Adrenal gland (tissue), 12 donors: ENCODE results near the gene CEP72. TPM values are rescaled to one million over a fixed set of nuclear protein-coding genes. Genes with fewer than 3 reads are reported as not detected.
"Not testable (repeated sequence)": the region's sequence is repeated elsewhere in the genome, so short reads cannot be mapped to it uniquely, and the experiment has no call there.

Source experiments
- DNase-seq, 7 donors: peaks; one replicate each; pipeline ENCODE4 v3.0.0-alpha.2; 2019 to 2020
- H3K27ac ChIP-seq, 5 donors: fragments of 200-600 bp; sonication (generic) in 4 of 5; 1 replicate in 3 of 5; 2 replicates in 2 of 5; pipeline versions ENCODE4 v1.5.1 to v1.8.0; 2016 to 2020; ENCODE audit warnings: mild to moderate bottlenecking in 1 of 5
- H3K27me3 ChIP-seq: fragments of 200-600 bp; 2 replicates; pipeline ENCODE4 v1.8.0; 2021
- H3K36me3 ChIP-seq, 2 donors: fragments of 200-600 bp; replicated peaks in 1 of 2; 1 replicate in 1 of 2; 2 replicates in 1 of 2; pipeline versions ENCODE4 v1.5.1 to v1.8.0; 2018 to 2022
- H3K4me1 ChIP-seq, 2 donors: fragments of 200-600 bp; replicated peaks in 1 of 2; 1 replicate in 1 of 2; 2 replicates in 1 of 2; pipeline versions ENCODE4 v1.5.1 to v1.8.0; 2018 to 2021
- H3K4me3 ChIP-seq, 4 donors: fragments of 200-600 bp; sonication (generic) in 3 of 4; one replicate each; pipeline ENCODE4 v1.5.1; 2016 to 2018
- H3K9me3 ChIP-seq, 3 donors: fragments of 200-600 bp; sonication (generic) in 1 of 3; replicated peaks in 1 of 3; 1 replicate in 2 of 3; 2 replicates in 1 of 3; pipeline versions ENCODE4 v1.5.1 to v1.8.0; 2016 to 2021
- POLR2A ChIP-seq, 2 donors: fragments of 450-650 bp; IDR thresholded peaks; one replicate each; pipeline ENCODE4 v1.6.1; 2017; ENCODE audit warnings: antibody characterized with exemption in 2 of 2, mild to moderate bottlenecking in 2 of 2, moderate library complexity in 1 of 2
- WGBS, 4 donors: extraction: QIAGEN DNeasy Blood & Tissue Kit in 2 of 4; methylation state at CpG; one replicate each; pipeline versions ENCODE4 v1.1.5 to v1.1.7; 2013 to 2017; 5-methylcytosine and 5-hydroxymethylcytosine counted together
- intact Hi-C, 2 donors: fragments of 100-400 bp; cut with DNase I; formaldehyde crosslinking; loops; one replicate each; pipeline versions ENCODE4 v1.14.1 to v1.15.0; 2022 to 2023
- polyA plus RNA-seq, 3 donors: library from polyadenylated mRNA; stranded (reverse); fragments of 200-250 nt in 2 of 3; fragments of 350-450 nt in 1 of 3; fragmentation: Illumina TruSeq in 1 of 3; extraction: RNeasy Lipid Tissue Mini Kit (QIAGEN cat#74804) in 1 of 3; gene quantifications; one replicate each; pipeline ENCODE4 v1.2.3, GENCODE V29; 2013 to 2014
- total RNA-seq, 9 donors: library from RNA; depleted of rRNA in 4 of 9; stranded (reverse); fragments of >200 nt in 4 of 9; fragments of 120-200 nt in 1 of 9; fragmentation: NEBNext Ultra II Directional in 1 of 9; extraction: Animal tissue kit (Norgen Biotek cat#: 25700) in 1 of 9; gene quantifications; one replicate each; pipeline versions ENCODE4 v1.1.0 to v1.2.4, GENCODE V29; 2013 to 2023
- TF ChIP-seq, protein P1 (sequence below), 6 experiments: fragments of 450-650 bp in 4 of 6; fragments of 200-600 bp in 2 of 6; sonication (generic) in 1 of 6; IDR thresholded peaks; 1 replicate in 5 of 6; 2 replicates in 1 of 6; pipeline versions ENCODE4 v1.5.1 to v1.8.0; 2016 to 2021; ENCODE audit warnings: antibody characterized with exemption in 6 of 6, mild to moderate bottlenecking in 2 of 6, moderate library complexity in 1 of 6
- donor health status: healthy with polysubstance abuse.
- donor health status: Bipolar disorder and iron deficiency.
- donor health status: DM: yes; HTN: yes; CAD: no.
- donor health status: DM: no; HTN: no; CAD: no.
- donor health status: DM: no; HTN: no; CAD: no.
- donor health status: DM: yes; HTN: yes; CAD: no.

CEP72 gene
- total and polyA plus RNA-seq, 12 donors, result 0.36 to 7.8 (median 2.5) TPM

DNA sequence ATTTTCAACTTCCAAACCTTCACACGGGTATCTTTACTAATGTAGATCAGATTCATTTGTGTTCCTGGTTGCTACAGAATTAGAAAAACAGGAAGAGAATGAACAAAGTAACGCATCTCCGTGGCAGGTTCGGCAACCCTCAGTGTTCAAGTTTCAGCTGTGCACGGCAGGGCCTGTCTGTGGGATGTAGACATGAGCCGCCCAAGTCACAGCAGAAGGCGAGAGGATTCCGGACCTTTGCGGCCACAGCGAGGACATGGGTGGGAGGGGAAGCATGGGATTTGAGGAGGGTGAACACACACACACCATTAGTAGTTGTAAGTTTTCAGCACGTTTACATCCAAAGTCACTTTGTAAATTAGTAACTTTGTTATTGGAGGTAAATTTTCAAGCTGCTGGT is 31.7 kb upstream of the CEP72 start:
- TF ChIP-seq, protein P1, sequence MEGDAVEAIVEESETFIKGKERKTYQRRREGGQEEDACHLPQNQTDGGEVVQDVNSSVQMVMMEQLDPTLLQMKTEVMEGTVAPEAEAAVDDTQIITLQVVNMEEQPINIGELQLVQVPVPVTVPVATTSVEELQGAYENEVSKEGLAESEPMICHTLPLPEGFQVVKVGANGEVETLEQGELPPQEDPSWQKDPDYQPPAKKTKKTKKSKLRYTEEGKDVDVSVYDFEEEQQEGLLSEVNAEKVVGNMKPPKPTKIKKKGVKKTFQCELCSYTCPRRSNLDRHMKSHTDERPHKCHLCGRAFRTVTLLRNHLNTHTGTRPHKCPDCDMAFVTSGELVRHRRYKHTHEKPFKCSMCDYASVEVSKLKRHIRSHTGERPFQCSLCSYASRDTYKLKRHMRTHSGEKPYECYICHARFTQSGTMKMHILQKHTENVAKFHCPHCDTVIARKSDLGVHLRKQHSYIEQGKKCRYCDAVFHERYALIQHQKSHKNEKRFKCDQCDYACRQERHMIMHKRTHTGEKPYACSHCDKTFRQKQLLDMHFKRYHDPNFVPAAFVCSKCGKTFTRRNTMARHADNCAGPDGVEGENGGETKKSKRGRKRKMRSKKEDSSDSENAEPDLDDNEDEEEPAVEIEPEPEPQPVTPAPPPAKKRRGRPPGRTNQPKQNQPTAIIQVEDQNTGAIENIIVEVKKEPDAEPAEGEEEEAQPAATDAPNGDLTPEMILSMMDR (IDR thresholded peaks at IDR 0.05), result no peak
- TF ChIP-seq POLR2A (IDR thresholded peaks at IDR 0.05), result no peak
- Histone ChIP-seq H3K4me3 (no peak overlapping the region), H3K36me3 (no peaks in the 10 kb centered on the region), H3K9me3 (no peaks in the 10 kb centered on the region), H3K4me1 (no peaks in the 10 kb centered on the region), H3K27ac (no peak overlapping the region), H3K27me3 (no peaks in the 10 kb centered on the region)
- DNase-seq, result no peak
- 55 to 64% (median 60%) methylated on average over 11 of the region's 11 CpGs for WGBS, 4 donors
- intact Hi-C loops, result no loop called here

DNA sequence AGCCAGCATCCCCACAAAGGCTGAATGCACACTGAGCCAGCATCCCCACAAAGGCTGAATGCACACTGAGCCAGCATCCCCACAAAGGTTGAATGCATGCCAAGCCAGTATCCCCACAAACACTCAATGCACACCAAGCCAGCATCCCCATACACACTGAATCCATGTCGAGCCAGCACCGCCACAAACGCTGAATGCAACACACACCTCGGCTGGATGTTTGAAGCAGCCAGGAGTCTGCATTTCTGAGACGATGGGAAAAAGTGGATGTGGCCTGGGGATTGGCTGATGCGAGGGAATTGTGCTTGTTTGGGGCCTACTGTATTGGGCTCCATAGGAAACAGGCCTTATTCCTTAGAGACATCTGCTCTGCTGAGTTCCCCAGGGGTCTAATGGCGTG is 30.9 kb upstream of the CEP72 start:
- Histone ChIP-seq H3K4me1 (no peaks in the 10 kb centered on the region), H3K27me3 (no peaks in the 10 kb centered on the region), H3K36me3 (no peaks in the 10 kb centered on the region), H3K9me3 (no peaks in the 10 kb centered on the region), H3K27ac (no peak overlapping the region), H3K4me3 (no peak overlapping the region)
- WGBS, 4 donors, result 65 to 83% (median 81%) methylated on average over 7 of the region's 7 CpGs
- DNase-seq, result peak in 1 of 7 donors; percentile 11
- intact Hi-C loops, result no loop called here
- TF ChIP-seq, protein P1 (IDR thresholded peaks at IDR 0.05), result no peak
- TF ChIP-seq POLR2A (IDR thresholded peaks at IDR 0.05), result no peak

DNA sequence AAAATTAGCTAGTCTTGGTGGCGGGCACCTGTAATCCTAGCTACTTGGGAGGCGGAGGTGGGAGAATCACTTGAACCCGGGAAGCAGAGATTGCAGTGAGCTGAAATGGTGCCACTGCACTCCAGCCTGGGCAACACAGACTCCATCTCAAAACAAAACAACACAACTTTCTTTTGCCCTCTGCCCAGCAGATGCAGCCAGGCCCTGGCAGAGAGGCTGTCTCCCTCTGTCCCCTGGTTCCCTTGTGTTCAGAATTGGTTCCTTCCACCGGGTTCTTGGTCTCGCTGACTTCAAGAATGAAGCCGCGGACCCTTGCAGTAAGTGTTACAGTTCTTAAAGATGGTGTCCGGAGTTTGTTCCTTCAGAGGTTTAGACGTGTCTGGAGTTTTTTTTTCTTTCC is 30.2 kb upstream of the CEP72 start:
- intact Hi-C loops, result no loop called here
- H3K27ac ChIP-seq, result no peak overlapping the region
- DNase-seq, result no peak
- H3K4me3 ChIP-seq, result no peak overlapping the region
- WGBS, 4 donors, result 81 to 89% (median 83%) methylated on average over 9 of the region's 9 CpGs
- no peaks in the 10 kb centered on the region for H3K27me3 ChIP-seq
- no peaks in the 10 kb centered on the region for H3K4me1 ChIP-seq
- no peaks in the 10 kb centered on the region for H3K36me3 ChIP-seq
- no peaks in the 10 kb centered on the region for H3K9me3 ChIP-seq
- no peak for TF ChIP-seq POLR2A (IDR thresholded peaks at IDR 0.05)
- TF ChIP-seq, protein P1 (IDR thresholded peaks at IDR 0.05), result no peak

DNA sequence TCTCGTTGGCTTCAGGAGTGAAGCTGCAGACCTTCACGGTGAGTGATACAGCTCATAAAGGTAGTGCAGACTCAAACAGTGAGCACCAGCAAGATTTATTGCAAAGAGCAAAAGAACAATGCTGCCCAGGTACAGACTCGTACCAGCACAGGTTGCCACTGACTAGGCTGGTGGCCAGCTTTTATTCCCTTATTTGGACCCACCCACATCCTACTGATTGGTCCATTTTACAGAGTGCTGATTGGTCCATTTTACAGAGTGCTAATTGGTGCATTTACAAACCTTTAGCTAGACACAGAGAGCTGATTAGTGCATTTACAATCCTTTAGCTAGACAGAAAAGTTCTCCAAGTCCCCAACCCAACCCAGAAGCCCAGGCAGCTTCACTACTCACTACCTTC is 29.7 kb upstream of the CEP72 start:
- DNase-seq, H3K27me3 ChIP-seq: not testable (repeated sequence)

DNA sequence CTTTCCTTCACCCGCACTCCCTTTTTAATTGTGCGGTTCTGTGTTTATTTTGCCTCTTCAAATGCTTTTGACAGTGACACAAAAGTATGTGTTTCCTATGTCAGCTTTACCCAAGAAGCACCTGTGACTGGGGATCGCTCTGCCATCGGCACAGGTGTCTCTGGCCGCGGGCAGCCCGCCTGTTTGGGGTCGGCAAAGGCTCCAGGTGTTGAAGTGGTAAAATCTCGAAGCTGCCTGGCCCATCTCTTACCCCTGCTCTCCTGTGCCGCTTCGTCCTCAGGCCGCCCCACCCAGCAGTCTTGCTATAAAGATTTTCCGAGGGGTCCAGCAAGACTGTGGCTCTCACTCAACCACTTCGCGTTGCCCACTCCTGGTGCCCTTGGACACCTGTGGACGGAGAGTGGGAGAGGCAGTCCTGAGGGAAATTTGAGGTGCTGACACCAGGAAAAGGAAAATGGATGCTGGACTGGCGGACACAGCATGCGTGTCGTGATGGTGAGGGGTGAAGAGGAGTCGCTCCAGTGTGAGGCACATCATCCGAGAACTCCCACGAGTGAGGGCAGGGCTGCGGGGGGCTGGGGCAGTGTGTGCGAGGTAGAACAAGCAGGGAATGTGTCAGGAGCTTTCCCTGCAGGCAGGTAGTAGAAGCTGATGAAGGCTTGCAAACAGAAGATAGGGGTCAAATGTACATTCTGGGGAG is 29.1 kb upstream of the CEP72 start:
- H3K27me3 ChIP-seq, result no peaks in the 10 kb centered on the region
- no peaks in the 10 kb centered on the region for H3K9me3 ChIP-seq
- intact Hi-C loops, result no loop called here
- peak in 2 of 7 donors; percentile 3 to 24 for DNase-seq
- no peak for TF ChIP-seq POLR2A (IDR thresholded peaks at IDR 0.05)
- TF ChIP-seq, protein P1 (IDR thresholded peaks at IDR 0.05), result no peak
- no peaks in the 10 kb centered on the region for H3K36me3 ChIP-seq
- no peaks in the 10 kb centered on the region for H3K4me1 ChIP-seq
- no peak overlapping the region for H3K4me3 ChIP-seq
- WGBS, 4 donors, result 78 to 88% (median 83%) methylated on average over 24 of the region's 24 CpGs
- no peak overlapping the region for H3K27ac ChIP-seq

More for the DNA sequence above, 29.7 kb upstream of the CEP72 start:
- H3K36me3 ChIP-seq, H3K9me3 ChIP-seq, H3K27ac ChIP-seq, H3K4me1 ChIP-seq, intact Hi-C loops, H3K4me3 ChIP-seq: not testable (repeated sequence)
- WGBS, 4 donors, result 75 to 87% (median 80%) methylated on average over 3 of the region's 3 CpGs
